ENCODE data around the gene BNC2.

The BNC2 gene

GRCh38 chr9:16675131-16675530 is 195.3 kb downstream of the BNC2 start:
- no peak for DNase-seq (ENCODE audit: low spot score)

- DNase-seq (ENCODE audit: low spot score): no peak
These were observed 197.3 kb downstream of the BNC2 start for GRCh38 chr9:16673171-16673570.

- no peak for DNase-seq (ENCODE audit: low spot score)
These were observed 198.0 kb downstream of the BNC2 start for GRCh38 chr9:16672501-16672900.

- DNase-seq (ENCODE audit: low spot score): no peak
These were observed 198.8 kb downstream of the BNC2 start for GRCh38 chr9:16671591-16672137.

- no peak for DNase-seq (ENCODE audit: low spot score)
These were observed 199.7 kb downstream of the BNC2 start for GRCh38 chr9:16670791-16671190.

- no peak for DNase-seq (ENCODE audit: low spot score)
These were observed 201.7 kb downstream of the BNC2 start for GRCh38 chr9:16668734-16669295.

GRCh38 chr9:16664211-16664610 is 206.3 kb downstream of the BNC2 start:
- DNase-seq (ENCODE audit: low spot score): no peak

- DNase-seq (ENCODE audit: low spot score): no peak
These were observed 208.7 kb downstream of the BNC2 start for GRCh38 chr9:16661816-16662215.

- DNase-seq (ENCODE audit: low spot score): no peak
These were observed 211.4 kb downstream of the BNC2 start for GRCh38 chr9:16659096-16659495.

GRCh38 chr9:16656432-16657169 is 213.9 kb downstream of the BNC2 start:
- DNase-seq (ENCODE audit: low spot score): no peak

GRCh38 chr9:16654596-16655126 is 215.8 kb downstream of the BNC2 start:
- no peak for DNase-seq (ENCODE audit: low spot score)

GRCh38 chr9:16653491-16654399 is 216.7 kb downstream of the BNC2 start:
- no peak for DNase-seq (ENCODE audit: low spot score)

- no peak for DNase-seq (ENCODE audit: low spot score)
These were observed 217.9 kb downstream of the BNC2 start for GRCh38 chr9:16652582-16652981.

GRCh38 chr9:16651446-16651964 is 219.0 kb downstream of the BNC2 start:
- no peak for DNase-seq (ENCODE audit: low spot score)

GRCh38 chr9:16645970-16646369 is 224.5 kb downstream of the BNC2 start:
- DNase-seq (ENCODE audit: low spot score): no peak

GRCh38 chr9:16642421-16643109 is 227.9 kb downstream of the BNC2 start:
- DNase-seq (ENCODE audit: low spot score): no peak

GRCh38 chr9:16640649-16641048 is 229.8 kb downstream of the BNC2 start:
- no peak for DNase-seq (ENCODE audit: low spot score)

- DNase-seq (ENCODE audit: low spot score): no peak
These were observed 230.8 kb downstream of the BNC2 start for GRCh38 chr9:16639644-16640043.

- DNase-seq (ENCODE audit: low spot score): no peak
These were observed 232.6 kb downstream of the BNC2 start for GRCh38 chr9:16637911-16638310.

GRCh38 chr9:16637218-16637617 is 233.3 kb downstream of the BNC2 start:
- DNase-seq (ENCODE audit: low spot score): no peak

- no peak for DNase-seq (ENCODE audit: low spot score)
These were observed 236.7 kb downstream of the BNC2 start for GRCh38 chr9:16633794-16634193.

GRCh38 chr9:16628413-16628812 is 242.1 kb downstream of the BNC2 start:
- DNase-seq (ENCODE audit: low spot score): no peak

Data from COLO829 (cell line).